ENCODE data around the gene CLEC4F.

GRCh38 chr2:70828914-70829824 is 8.8 kb upstream of the CLEC4F start:
- TF ChIP-seq, protein P1, sequence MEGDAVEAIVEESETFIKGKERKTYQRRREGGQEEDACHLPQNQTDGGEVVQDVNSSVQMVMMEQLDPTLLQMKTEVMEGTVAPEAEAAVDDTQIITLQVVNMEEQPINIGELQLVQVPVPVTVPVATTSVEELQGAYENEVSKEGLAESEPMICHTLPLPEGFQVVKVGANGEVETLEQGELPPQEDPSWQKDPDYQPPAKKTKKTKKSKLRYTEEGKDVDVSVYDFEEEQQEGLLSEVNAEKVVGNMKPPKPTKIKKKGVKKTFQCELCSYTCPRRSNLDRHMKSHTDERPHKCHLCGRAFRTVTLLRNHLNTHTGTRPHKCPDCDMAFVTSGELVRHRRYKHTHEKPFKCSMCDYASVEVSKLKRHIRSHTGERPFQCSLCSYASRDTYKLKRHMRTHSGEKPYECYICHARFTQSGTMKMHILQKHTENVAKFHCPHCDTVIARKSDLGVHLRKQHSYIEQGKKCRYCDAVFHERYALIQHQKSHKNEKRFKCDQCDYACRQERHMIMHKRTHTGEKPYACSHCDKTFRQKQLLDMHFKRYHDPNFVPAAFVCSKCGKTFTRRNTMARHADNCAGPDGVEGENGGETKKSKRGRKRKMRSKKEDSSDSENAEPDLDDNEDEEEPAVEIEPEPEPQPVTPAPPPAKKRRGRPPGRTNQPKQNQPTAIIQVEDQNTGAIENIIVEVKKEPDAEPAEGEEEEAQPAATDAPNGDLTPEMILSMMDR (IDR thresholded peaks at IDR 0.05; ENCODE audit: low read depth, low read length, poor library complexity, severe bottlenecking), result no peak
- no peak for TF ChIP-seq EZH2phosphoT487 (IDR thresholded peaks at IDR 0.05; ENCODE audit: borderline replicate concordance, low read length)
